Neural cell (in vitro differentiated cells): Measurements from ENCODE around the gene HTR5A.
"Not testable (repeated sequence)": the region's sequence is repeated elsewhere in the genome, so short reads cannot be mapped to it uniquely, and the experiment has no call there.

Experiments
- CTCF ChIP-seq: fragments of 450-650 bp; IDR thresholded peaks from 2 replicates; pipeline ENCODE4 v1.5.1; 2014; ENCODE audit warnings: antibody characterized with exemption, mild to moderate bottlenecking, moderate library complexity; ENCODE audit not compliant: poor library complexity, severe bottlenecking
- EZH2 ChIP-seq: fragments of 200-600, 300-800 bp; shearing (Covaris generic), sonication (generic); IDR thresholded peaks from 2 replicates; pipeline ENCODE4 v1.6.1; 2014; ENCODE audit warnings: antibody characterized with exemption, low read length, borderline replicate concordance, mild to moderate bottlenecking; ENCODE audit not compliant: insufficient read depth, poor library complexity, severe bottlenecking
- RAD21 ChIP-seq: fragments of 450-650 bp; conservative IDR thresholded peaks from 2 replicates; pipeline ENCODE4 v1.6.1; 2014; ENCODE audit warnings: antibody characterized with exemption, mild to moderate bottlenecking, moderate library complexity

- not testable (repeated sequence) for TF ChIP-seq CTCF, RAD21, EZH2
These were observed 35.6 kb upstream of the HTR5A start for GRCh38 chr7:155034495-155034894.
